ENCODE measurements around the gene ZFAND5. TPM values are rescaled to one million over a fixed set of nuclear protein-coding genes. Genes with fewer than 3 reads are reported as not detected.

The ZFAND5 gene
- total RNA-seq, 1 experiment from 2014 or later, result 185 TPM

DNA sequence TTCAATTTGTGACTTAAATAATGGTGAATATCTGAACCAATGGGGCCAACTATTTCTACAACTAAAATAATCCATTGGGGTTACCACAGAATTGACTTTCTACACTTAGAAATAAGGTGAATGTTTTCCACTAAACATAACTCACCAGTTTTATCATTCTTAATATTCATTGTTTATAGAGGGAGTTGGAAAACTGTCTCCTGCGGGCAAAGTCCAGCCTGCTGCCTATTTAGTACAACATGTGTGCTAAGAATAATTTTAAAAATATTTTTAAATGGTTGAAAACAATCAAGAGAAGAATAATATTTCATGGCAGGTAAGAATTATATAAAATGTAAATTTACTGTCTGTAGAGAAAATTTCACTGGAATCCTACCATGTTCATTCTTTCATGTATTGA is 45.2 kb upstream of the ZFAND5 start:
- intact Hi-C loops (cut with micrococcal nuclease; ENCODE audit: unreplicated experiment) (no loop called here), in situ Hi-C loops (cut with HindIII; ENCODE audit: low pct_unique_long_range_greater_than_20kb, low sequenced_read_pairs) (no loop called here)
- TF ChIP-seq POLR2AphosphoS5 (IDR thresholded peaks at IDR 0.05; ENCODE audit: low read depth, low read length) (no peak), SIN3A (IDR thresholded peaks at IDR 0.05; ENCODE audit: borderline replicate concordance, insufficient read depth, low read depth, low read length) (no peak), TCF7L2 (IDR thresholded peaks at IDR 0.05; ENCODE audit: low read depth, low read length) (no peak)
- TF ChIP-seq, protein P1, sequence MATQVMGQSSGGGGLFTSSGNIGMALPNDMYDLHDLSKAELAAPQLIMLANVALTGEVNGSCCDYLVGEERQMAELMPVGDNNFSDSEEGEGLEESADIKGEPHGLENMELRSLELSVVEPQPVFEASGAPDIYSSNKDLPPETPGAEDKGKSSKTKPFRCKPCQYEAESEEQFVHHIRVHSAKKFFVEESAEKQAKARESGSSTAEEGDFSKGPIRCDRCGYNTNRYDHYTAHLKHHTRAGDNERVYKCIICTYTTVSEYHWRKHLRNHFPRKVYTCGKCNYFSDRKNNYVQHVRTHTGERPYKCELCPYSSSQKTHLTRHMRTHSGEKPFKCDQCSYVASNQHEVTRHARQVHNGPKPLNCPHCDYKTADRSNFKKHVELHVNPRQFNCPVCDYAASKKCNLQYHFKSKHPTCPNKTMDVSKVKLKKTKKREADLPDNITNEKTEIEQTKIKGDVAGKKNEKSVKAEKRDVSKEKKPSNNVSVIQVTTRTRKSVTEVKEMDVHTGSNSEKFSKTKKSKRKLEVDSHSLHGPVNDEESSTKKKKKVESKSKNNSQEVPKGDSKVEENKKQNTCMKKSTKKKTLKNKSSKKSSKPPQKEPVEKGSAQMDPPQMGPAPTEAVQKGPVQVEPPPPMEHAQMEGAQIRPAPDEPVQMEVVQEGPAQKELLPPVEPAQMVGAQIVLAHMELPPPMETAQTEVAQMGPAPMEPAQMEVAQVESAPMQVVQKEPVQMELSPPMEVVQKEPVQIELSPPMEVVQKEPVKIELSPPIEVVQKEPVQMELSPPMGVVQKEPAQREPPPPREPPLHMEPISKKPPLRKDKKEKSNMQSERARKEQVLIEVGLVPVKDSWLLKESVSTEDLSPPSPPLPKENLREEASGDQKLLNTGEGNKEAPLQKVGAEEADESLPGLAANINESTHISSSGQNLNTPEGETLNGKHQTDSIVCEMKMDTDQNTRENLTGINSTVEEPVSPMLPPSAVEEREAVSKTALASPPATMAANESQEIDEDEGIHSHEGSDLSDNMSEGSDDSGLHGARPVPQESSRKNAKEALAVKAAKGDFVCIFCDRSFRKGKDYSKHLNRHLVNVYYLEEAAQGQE (IDR thresholded peaks at IDR 0.05; ENCODE audit: insufficient read depth in 1 of 2, low read depth in 2 of 2, low read length in 1 of 2), result no peak
- TF ChIP-seq, protein P2, sequence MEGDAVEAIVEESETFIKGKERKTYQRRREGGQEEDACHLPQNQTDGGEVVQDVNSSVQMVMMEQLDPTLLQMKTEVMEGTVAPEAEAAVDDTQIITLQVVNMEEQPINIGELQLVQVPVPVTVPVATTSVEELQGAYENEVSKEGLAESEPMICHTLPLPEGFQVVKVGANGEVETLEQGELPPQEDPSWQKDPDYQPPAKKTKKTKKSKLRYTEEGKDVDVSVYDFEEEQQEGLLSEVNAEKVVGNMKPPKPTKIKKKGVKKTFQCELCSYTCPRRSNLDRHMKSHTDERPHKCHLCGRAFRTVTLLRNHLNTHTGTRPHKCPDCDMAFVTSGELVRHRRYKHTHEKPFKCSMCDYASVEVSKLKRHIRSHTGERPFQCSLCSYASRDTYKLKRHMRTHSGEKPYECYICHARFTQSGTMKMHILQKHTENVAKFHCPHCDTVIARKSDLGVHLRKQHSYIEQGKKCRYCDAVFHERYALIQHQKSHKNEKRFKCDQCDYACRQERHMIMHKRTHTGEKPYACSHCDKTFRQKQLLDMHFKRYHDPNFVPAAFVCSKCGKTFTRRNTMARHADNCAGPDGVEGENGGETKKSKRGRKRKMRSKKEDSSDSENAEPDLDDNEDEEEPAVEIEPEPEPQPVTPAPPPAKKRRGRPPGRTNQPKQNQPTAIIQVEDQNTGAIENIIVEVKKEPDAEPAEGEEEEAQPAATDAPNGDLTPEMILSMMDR (IDR thresholded peaks at IDR 0.05), result no peak
- ATAC-seq, result no peak
- BruUV-seq (replicated peaks), result no TSS peak
- Histone ChIP-seq H3K4me3 (ENCODE audit: low read depth in 2 of 2, low read length in 2 of 2) (no peak overlapping the region), H3K36me3 (ENCODE audit: control insufficient read depth, insufficient read depth, low read length) (no peaks in the 10 kb centered on the region), H3K27me3 (ENCODE audit: control insufficient read depth, insufficient read depth, low read length) (no peaks in the 10 kb centered on the region), H3K4me1 (ENCODE audit: control insufficient read depth, insufficient read depth, low read length) (no peaks in the 10 kb centered on the region), H3K27ac (ENCODE audit: low read length) (no peak overlapping the region), H3K9me3 (ENCODE audit: control insufficient read depth, insufficient read depth, low read depth, low read length) (no peaks in the 10 kb centered on the region)
- ChIA-PET CTCF (no interaction called here), POLR2A (no interaction called here)
- no peak for DNase-seq (ENCODE audit: low read depth, low spot score)

DNA sequence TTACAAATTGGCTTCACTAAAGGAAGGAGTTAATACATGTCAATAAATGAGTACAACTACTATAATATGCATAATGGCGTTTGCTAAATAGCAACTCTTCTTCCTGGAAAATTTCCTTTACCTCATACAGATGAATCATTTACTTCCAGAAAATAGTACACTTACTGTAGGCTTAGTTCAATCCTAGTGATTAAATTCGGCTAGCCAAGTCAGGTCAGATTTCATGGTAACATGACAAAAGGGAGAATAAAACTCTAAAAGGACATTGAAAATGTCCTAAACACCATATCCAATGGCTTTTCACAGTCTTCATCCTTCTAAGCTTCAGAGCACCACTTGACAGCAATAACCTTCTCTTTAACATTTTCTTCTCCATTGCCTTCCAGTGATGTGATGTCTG is 42.1 kb upstream of the ZFAND5 start:
- no peak for DNase-seq (ENCODE audit: low read depth, low spot score)
- Histone ChIP-seq H3K27ac (ENCODE audit: low read length) (no peak overlapping the region), H3K4me3 (ENCODE audit: low read depth in 2 of 2, low read length in 2 of 2) (no peak overlapping the region), H3K4me1 (ENCODE audit: control insufficient read depth, insufficient read depth, low read length) (no peaks in the 10 kb centered on the region), H3K27me3 (ENCODE audit: control insufficient read depth, insufficient read depth, low read length) (no peaks in the 10 kb centered on the region), H3K36me3 (ENCODE audit: control insufficient read depth, insufficient read depth, low read length) (no peaks in the 10 kb centered on the region), H3K9me3 (ENCODE audit: control insufficient read depth, insufficient read depth, low read depth, low read length) (no peaks in the 10 kb centered on the region)
- POLR2A ChIA-PET, result no interaction called here
- in situ Hi-C loops (cut with HindIII; ENCODE audit: low pct_unique_long_range_greater_than_20kb, low sequenced_read_pairs) (no loop called here), intact Hi-C loops (cut with micrococcal nuclease; ENCODE audit: unreplicated experiment) (no loop called here)
- CTCF ChIA-PET, result no interaction called here
- BruUV-seq (replicated peaks), result no TSS peak
- ATAC-seq, result no peak
- TF ChIP-seq, protein P1 (IDR thresholded peaks at IDR 0.05; ENCODE audit: insufficient read depth in 1 of 2, low read depth in 2 of 2, low read length in 1 of 2), result no peak
- TF ChIP-seq, protein P2 (IDR thresholded peaks at IDR 0.05), result no peak
- TF ChIP-seq SIN3A (IDR thresholded peaks at IDR 0.05; ENCODE audit: borderline replicate concordance, insufficient read depth, low read depth, low read length) (no peak), POLR2AphosphoS5 (IDR thresholded peaks at IDR 0.05; ENCODE audit: low read depth, low read length) (no peak), TCF7L2 (IDR thresholded peaks at IDR 0.05; ENCODE audit: low read depth, low read length) (no peak)
